UCSD-AML1 (cell line): ENCODE data around the gene PHKB.
A peak's percentile ranks its signal among the peaks of the same experiment; 100 is the strongest.
"Not testable (repeated sequence)": the region's sequence is repeated elsewhere in the genome, so short reads cannot be mapped to it uniquely, and the experiment has no call there.

ENCODE experiments used
- DNase-seq: peaks from one replicate; lab custom pipeline; 2025; ENCODE audit not compliant: unreplicated experiment; lab: John Stamatoyannopoulos, UW

The PHKB gene

GRCh38 chr16:47460711-47461597, at the start of gene PHKB, which contains the start of gene ITFG1:
Gene PHKB (plus strand): TSS chr16:47461331. CDS start chr16:47461351, 20 bp downstream.
Gene ITFG1 (minus strand): TSS chr16:47461063. CDS start chr16:47461045, 18 bp downstream.
- DNase-seq: peak; percentile 92

GRCh38 chr16:47413041-47413440, 48.1 kb upstream of the PHKB start:
- no peak for DNase-seq

GRCh38 chr16:47416869-47417268, 44.3 kb upstream of the PHKB start:
- DNase-seq: no peak

GRCh38 chr16:47424846-47425245, 36.3 kb upstream of the PHKB start:
- DNase-seq: no peak

GRCh38 chr16:47426806-47427205, 34.3 kb upstream of the PHKB start:
- DNase-seq: no peak

- DNase-seq: no peak
Observed at GRCh38 chr16:47431960-47432359, 29.2 kb upstream of the PHKB start.

GRCh38 chr16:47434274-47434673, 26.9 kb upstream of the PHKB start:
- not testable (repeated sequence) for DNase-seq

GRCh38 chr16:47440066-47440465, 21.1 kb upstream of the PHKB start:
- not testable (repeated sequence) for DNase-seq

- not testable (repeated sequence) for DNase-seq
Observed at GRCh38 chr16:47442884-47443283, 18.2 kb upstream of the PHKB start.

GRCh38 chr16:47446431-47446830, 14.7 kb upstream of the PHKB start:
- DNase-seq: no peak

- DNase-seq: no peak
Observed at GRCh38 chr16:47448830-47449575, 12.1 kb upstream of the PHKB start.

- DNase-seq: no peak
Observed at GRCh38 chr16:47449788-47450187, 11.3 kb upstream of the PHKB start.

GRCh38 chr16:47458331-47458730, 2.8 kb upstream of the PHKB start:
- DNase-seq: no peak

GRCh38 chr16:47459603-47460002, 1.5 kb upstream of the PHKB start:
- no peak for DNase-seq

GRCh38 chr16:47460359-47460710, 796 bp upstream of the PHKB start:
- DNase-seq: no peak

GRCh38 chr16:47461598-47462266, 601 bp downstream of the PHKB start:
- peak; percentile 55 for DNase-seq

GRCh38 chr16:47463771-47464624, 2.9 kb downstream of the PHKB start:
- peak; percentile 18 for DNase-seq

- DNase-seq: no peak
Observed at GRCh38 chr16:47465919-47466630, 4.9 kb downstream of the PHKB start.

GRCh38 chr16:47467501-47467900, 6.4 kb downstream of the PHKB start:
- no peak for DNase-seq
